Parathyroid adenoma (tissue), 2 donors: ENCODE measurements around the gene MOSMO.
"Not testable (repeated sequence)": the region's sequence is repeated elsewhere in the genome, so short reads cannot be mapped to it uniquely, and the experiment has no call there.

Experiments
- H2AFZ ChIP-seq: fragments of 300-600 bp; sonication (generic); one replicate; pipeline ENCODE4 v1.7.0; 2017; ENCODE audit warnings: antibody characterized with exemption, mild to moderate bottlenecking
- H3K27ac ChIP-seq: fragments of 300-600 bp; sonication (generic); one replicate; pipeline ENCODE4 v1.7.0; 2017
- H3K27me3 ChIP-seq: fragments of 300-600 bp; sonication (generic); one replicate; pipeline ENCODE4 v1.7.0; 2017; ENCODE audit warnings: low read length; ENCODE audit not compliant: control insufficient read depth, insufficient read depth
- H3K36me3 ChIP-seq: fragments of 300-600 bp; sonication (generic); one replicate; pipeline ENCODE4 v1.7.0; 2017; ENCODE audit warnings: low read length; ENCODE audit not compliant: control insufficient read depth, insufficient read depth
- H3K4me1 ChIP-seq: fragments of 300-600 bp; sonication (generic); one replicate; pipeline ENCODE4 v1.7.0; 2017; ENCODE audit warnings: control low read depth
- H3K4me2 ChIP-seq: fragments of 300-600 bp; sonication (generic); one replicate; pipeline ENCODE4 v1.7.0; 2017; ENCODE audit warnings: low read length
- H3K4me3 ChIP-seq: fragments of 300-600 bp; sonication (generic); one replicate; pipeline ENCODE4 v1.7.0; 2017; ENCODE audit warnings: low read depth, low read length
- H3K79me2 ChIP-seq: fragments of 300-600 bp; sonication (generic); one replicate; pipeline ENCODE4 v1.7.0; 2017; ENCODE audit warnings: control low read depth
- H3K9ac ChIP-seq: fragments of 300-600 bp; sonication (generic); one replicate; pipeline ENCODE4 v1.7.0; 2017; ENCODE audit warnings: mild to moderate bottlenecking
- H3K9me3 ChIP-seq: fragments of 300-600 bp; sonication (generic); one replicate; pipeline ENCODE4 v1.7.0; 2017; ENCODE audit warnings: low read length; ENCODE audit not compliant: control insufficient read depth
- CTCF ChIP-seq: fragments of 300-600 bp; sonication (generic); IDR thresholded peaks from one replicate; pipeline ENCODE4 v1.7.0; 2017; ENCODE audit warnings: antibody characterized with exemption, mild to moderate bottlenecking
- donor health status: primary hyperparathyroidism.

MOSMO gene

GRCh38 chr16:22022151-22022550 lies 14.2 kb downstream of the MOSMO start:
- H3K79me2 ChIP-seq: peaks cover 13% of the 10 kb centered on the region
- H3K9me3 ChIP-seq: no peaks in the 10 kb centered on the region
- no peak overlapping the region for H3K27ac ChIP-seq
- H3K9ac ChIP-seq: no peak overlapping the region
- no peak overlapping the region for H3K4me3 ChIP-seq
- TF ChIP-seq CTCF: no peak
- no peak overlapping the region for H2AFZ ChIP-seq
- no peaks in the 10 kb centered on the region for H3K27me3 ChIP-seq
- no peaks in the 10 kb centered on the region for H3K36me3 ChIP-seq
- H3K4me1 ChIP-seq: peaks cover under 1% of the 10 kb centered on the region
- H3K4me2 ChIP-seq: no peak overlapping the region

DNA sequence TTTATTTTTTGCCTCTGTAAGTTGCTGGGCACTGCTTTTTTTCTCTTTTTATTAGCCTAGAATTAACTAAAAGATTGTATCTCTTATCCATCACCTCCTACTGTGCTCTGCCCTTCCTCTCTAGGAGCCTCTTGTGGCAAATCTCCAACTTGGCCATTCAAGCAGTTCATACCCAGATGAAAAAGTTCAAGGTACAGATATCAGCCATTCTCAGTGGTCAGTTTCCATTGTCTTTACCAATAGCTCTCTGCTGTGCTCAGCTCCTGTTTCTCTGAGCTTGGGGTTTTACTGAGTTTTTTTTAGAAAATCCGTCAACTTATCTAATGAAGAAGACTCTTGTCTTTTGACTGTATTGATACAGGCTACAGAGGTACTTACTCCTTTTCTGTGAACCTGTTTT lies 15.6 kb downstream of the MOSMO start:
- Histone ChIP-seq H3K79me2 (peaks cover 13% of the 10 kb centered on the region), H3K27ac (no peak overlapping the region), H3K27me3 (no peaks in the 10 kb centered on the region), H3K4me3 (no peak overlapping the region), H3K4me1 (peaks cover 4% of the 10 kb centered on the region), H3K9me3 (no peaks in the 10 kb centered on the region), H2AFZ (no peak overlapping the region), H3K36me3 (no peaks in the 10 kb centered on the region), H3K4me2 (no peak overlapping the region), H3K9ac (no peak overlapping the region)
- no peak for TF ChIP-seq CTCF

- not testable (repeated sequence) for H3K9ac ChIP-seq, H3K4me1 ChIP-seq, H3K4me3 ChIP-seq, H3K27ac ChIP-seq, H3K36me3 ChIP-seq, H3K4me2 ChIP-seq, H3K9me3 ChIP-seq, H2AFZ ChIP-seq, H3K27me3 ChIP-seq
- H3K79me2 ChIP-seq: peaks cover 19% of the 10 kb centered on the region
Observed at GRCh38 chr16:22024785-22025184, 16.9 kb downstream of the MOSMO start.

- TF ChIP-seq CTCF: no peak
- Histone ChIP-seq H3K4me2 (no peak overlapping the region), H3K27me3 (no peaks in the 10 kb centered on the region), H3K4me3 (no peak overlapping the region), H3K9me3 (no peaks in the 10 kb centered on the region), H2AFZ (no peak overlapping the region), H3K79me2 (peaks cover 30% of the 10 kb centered on the region), H3K4me1 (peaks cover 4% of the 10 kb centered on the region), H3K9ac (no peak overlapping the region), H3K36me3 (no peaks in the 10 kb centered on the region), H3K27ac (no peak overlapping the region)
Observed at GRCh38 chr16:22027633-22028032, 19.7 kb downstream of the MOSMO start.

DNA sequence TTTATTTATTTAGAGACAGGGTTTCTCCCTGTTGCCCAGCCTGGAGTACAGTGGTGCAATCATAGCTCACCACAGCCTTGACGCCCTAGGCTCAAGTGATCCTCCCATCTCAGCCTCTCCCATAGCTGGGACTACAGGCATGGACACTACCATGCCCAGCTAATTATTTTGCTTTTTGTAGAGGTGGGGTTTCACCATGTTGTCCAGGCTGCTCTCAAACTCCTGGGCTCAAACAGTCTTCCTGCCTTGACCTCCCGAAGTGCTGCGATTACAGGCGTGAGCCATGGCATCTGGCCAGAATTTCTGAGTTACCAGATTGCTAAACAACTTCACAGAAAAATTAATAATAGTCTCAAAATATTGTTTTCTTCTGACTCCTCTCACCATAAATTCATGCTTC lies 21.7 kb downstream of the MOSMO start:
- no peak overlapping the region for H3K4me2 ChIP-seq
- no peak overlapping the region for H3K27ac ChIP-seq

More for the DNA sequence above, 21.7 kb downstream of the MOSMO start:
- H3K4me1 ChIP-seq: peaks cover 9% of the 10 kb centered on the region
- H3K27me3 ChIP-seq: no peaks in the 10 kb centered on the region
- H3K9me3 ChIP-seq: no peaks in the 10 kb centered on the region
- no peak overlapping the region for H3K9ac ChIP-seq
- no peak overlapping the region for H3K4me3 ChIP-seq
- TF ChIP-seq CTCF: no peak
- H3K36me3 ChIP-seq: no peaks in the 10 kb centered on the region
- H3K79me2 ChIP-seq: peaks cover 39% of the 10 kb centered on the region
- no peak overlapping the region for H2AFZ ChIP-seq
